Peyer's patch (tissue), 4 donors: ENCODE results near the gene RSPH1. TPM values are rescaled to one million over a fixed set of nuclear protein-coding genes. Genes with fewer than 3 reads are reported as not detected.

ENCODE experiments used
- DNase-seq, 3 donors: peaks; one replicate each; pipeline ENCODE4 v3.0.0-alpha.2; 2017 to 2019
- H3K27ac ChIP-seq, 4 donors: fragments of 200-600 bp; sonication (generic); one replicate each; pipeline ENCODE4 v1.5.1; 2016 to 2019
- H3K27me3 ChIP-seq, 2 donors: fragments of 200-600 bp; sonication (generic); one replicate each; pipeline ENCODE4 v1.5.1; 2019
- H3K36me3 ChIP-seq, 3 donors: fragments of 200-600 bp; sonication (generic); one replicate each; pipeline ENCODE4 v1.5.1; 2016 to 2019
- H3K4me1 ChIP-seq, 4 donors: fragments of 200-600 bp; sonication (generic); one replicate each; pipeline ENCODE4 v1.5.1; 2016 to 2019
- H3K4me3 ChIP-seq, 4 donors: fragments of 200-600 bp; sonication (generic); 1 replicate in 3 of 4; 2 replicates in 1 of 4; pipeline ENCODE4 v1.5.1; 2016 to 2019; ENCODE audit warnings: mild to moderate bottlenecking in 1 of 4
- H3K9me3 ChIP-seq, 4 donors: fragments of 200-600 bp; sonication (generic); one replicate each; pipeline ENCODE4 v1.5.1; 2016 to 2019; ENCODE audit warnings: mild to moderate bottlenecking in 1 of 4
- CTCF ChIP-seq, 6 experiments: fragments of 450-650 bp in 4 of 6; fragments of 200-600 bp in 2 of 6; sonication (generic) in 1 of 6; IDR thresholded peaks; one replicate each; pipeline ENCODE4 v1.5.1; 2017 to 2019; ENCODE audit warnings: antibody characterized with exemption in 6 of 6, mild to moderate bottlenecking in 3 of 6, moderate library complexity in 1 of 6
- POLR2A ChIP-seq, 2 donors: fragments of 450-650 bp; IDR thresholded peaks; one replicate each; pipeline ENCODE4 v1.5.1; 2017; ENCODE audit warnings: antibody characterized with exemption in 2 of 2, mild to moderate bottlenecking in 2 of 2, moderate library complexity in 2 of 2
- total RNA-seq, 4 donors: library from RNA; depleted of rRNA; stranded (reverse); fragments of >200 nt; gene quantifications; one replicate each; pipeline ENCODE4 v1.1.0, GENCODE V29; 2016

Gene RSPH1
- total RNA-seq, 4 donors from 2014 or later = 2.5 to 11.0 (median 6.7) TPM

- H3K27me3 ChIP-seq = no peaks in the 10 kb centered on the region
- no peaks in the 10 kb centered on the region for H3K36me3 ChIP-seq
- peak overlapping the region in 2 of 4 donors; percentile 79 to 82 for H3K27ac ChIP-seq
- no peak for DNase-seq
- peaks cover 0 to 13% (median 0%) of the 10 kb centered on the region in 4 donors for H3K4me1 ChIP-seq
- no peak overlapping the region for H3K4me3 ChIP-seq
- H3K9me3 ChIP-seq = no peaks in the 10 kb centered on the region
- TF ChIP-seq POLR2A (IDR thresholded peaks at IDR 0.05) = no peak
- no peak for TF ChIP-seq CTCF (IDR thresholded peaks at IDR 0.05)
Measured at GRCh38 chr21:42492201-42492600, 3.8 kb downstream of the RSPH1 start.

GRCh38 chr21:42491328-42491727, 4.7 kb downstream of the RSPH1 start:
- H3K27ac ChIP-seq = peak overlapping the region in 3 of 4 donors; percentile 23 to 81 (median 78)
- no peak overlapping the region for H3K4me3 ChIP-seq
- no peaks in the 10 kb centered on the region for H3K36me3 ChIP-seq
- H3K4me1 ChIP-seq = peaks cover 0 to 7% (median 0%) of the 10 kb centered on the region in 4 donors
- no peak for TF ChIP-seq CTCF (IDR thresholded peaks at IDR 0.05)
- TF ChIP-seq POLR2A (IDR thresholded peaks at IDR 0.05) = no peak
- no peak for DNase-seq
- no peaks in the 10 kb centered on the region for H3K27me3 ChIP-seq
- no peaks in the 10 kb centered on the region for H3K9me3 ChIP-seq

GRCh38 chr21:42490720-42491119, 5.3 kb downstream of the RSPH1 start:
- Histone ChIP-seq H3K4me1 (peaks cover 0 to 7% (median 0%) of the 10 kb centered on the region in 4 donors), H3K27me3 (no peaks in the 10 kb centered on the region), H3K9me3 (no peaks in the 10 kb centered on the region), H3K36me3 (no peaks in the 10 kb centered on the region), H3K4me3 (no peak overlapping the region), H3K27ac (peak overlapping the region in 3 of 4 donors; percentile 23 to 81 (median 78))
- DNase-seq = peak in 2 of 3 donors; percentile 64 to 82
- TF ChIP-seq POLR2A (IDR thresholded peaks at IDR 0.05) (no peak), CTCF (IDR thresholded peaks at IDR 0.05) (no peak)

GRCh38 chr21:42489991-42490390, 6.0 kb downstream of the RSPH1 start:
- peak in 1 of 3 donors; percentile 40 for DNase-seq
- Histone ChIP-seq H3K27me3 (no peaks in the 10 kb centered on the region), H3K9me3 (no peaks in the 10 kb centered on the region), H3K4me3 (no peak overlapping the region), H3K36me3 (no peaks in the 10 kb centered on the region), H3K27ac (peak overlapping the region in 2 of 4 donors; percentile 57 to 81), H3K4me1 (peaks cover 0 to 7% (median 0%) of the 10 kb centered on the region in 4 donors)
- no peak for TF ChIP-seq CTCF (IDR thresholded peaks at IDR 0.05)
- no peak for TF ChIP-seq POLR2A (IDR thresholded peaks at IDR 0.05)

GRCh38 chr21:42489006-42489563, 6.9 kb downstream of the RSPH1 start:
- H3K9me3 ChIP-seq = no peaks in the 10 kb centered on the region
- H3K4me1 ChIP-seq = peaks cover 0 to 7% (median 0%) of the 10 kb centered on the region in 4 donors
- TF ChIP-seq POLR2A (IDR thresholded peaks at IDR 0.05) (no peak), CTCF (IDR thresholded peaks at IDR 0.05) (no peak)
- no peak overlapping the region for H3K4me3 ChIP-seq
- H3K36me3 ChIP-seq = no peaks in the 10 kb centered on the region
- no peaks in the 10 kb centered on the region for H3K27me3 ChIP-seq
- H3K27ac ChIP-seq = no peak overlapping the region
- no peak for DNase-seq
